Stimulated activated CD4-positive, alpha-beta T cell treated with anti-CD3 and anti-CD28 coated beads, Interleukin-15, amount 100 ng/mL, for 24 hours (primary cell): ENCODE results near the gene THSD4.

ENCODE experiments used
- DNase-seq: peaks from one replicate; pipeline ENCODE4 v3.0.0-alpha.2; 2020

The THSD4 gene

DNA sequence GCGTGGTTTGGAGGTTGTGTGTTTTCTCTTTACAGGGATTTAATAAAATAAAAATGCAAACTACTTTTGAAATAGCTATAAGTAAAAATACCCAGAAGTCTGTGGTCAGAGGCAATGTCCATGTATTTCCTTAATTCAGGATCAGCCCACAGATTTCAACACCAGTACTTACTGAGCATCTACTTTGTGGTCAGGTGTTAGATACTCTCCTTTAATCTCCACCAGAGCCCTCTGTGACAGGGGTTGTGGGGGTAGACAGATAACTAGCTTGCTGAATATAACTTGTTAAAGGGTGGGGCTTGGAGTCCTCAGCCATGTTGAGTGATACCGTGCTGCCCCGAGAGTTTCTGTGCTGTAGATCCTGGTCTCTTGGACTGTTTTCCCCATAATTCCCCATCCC is 451.0 kb downstream of the THSD4 start:
- no peak for DNase-seq

DNA sequence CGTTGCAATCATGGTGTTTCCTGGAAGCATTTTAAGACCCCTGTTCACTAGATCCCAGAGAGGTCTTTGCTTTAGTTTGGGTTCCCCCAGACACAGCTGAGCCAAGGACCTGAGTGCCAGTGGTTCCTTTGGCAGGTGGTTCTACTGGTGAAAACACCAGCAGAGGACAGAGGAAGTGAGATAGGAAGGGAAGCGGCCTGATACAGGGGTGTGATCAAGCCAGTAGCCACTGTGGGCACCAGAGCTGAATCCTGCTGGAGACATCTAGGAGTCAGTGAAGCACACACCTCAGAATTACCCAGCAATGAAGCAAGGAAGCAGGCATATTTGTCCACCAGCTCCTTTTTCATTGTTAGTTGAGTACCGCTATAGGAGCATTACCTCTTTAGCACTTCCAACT is 451.9 kb downstream of the THSD4 start:
- no peak for DNase-seq

DNA sequence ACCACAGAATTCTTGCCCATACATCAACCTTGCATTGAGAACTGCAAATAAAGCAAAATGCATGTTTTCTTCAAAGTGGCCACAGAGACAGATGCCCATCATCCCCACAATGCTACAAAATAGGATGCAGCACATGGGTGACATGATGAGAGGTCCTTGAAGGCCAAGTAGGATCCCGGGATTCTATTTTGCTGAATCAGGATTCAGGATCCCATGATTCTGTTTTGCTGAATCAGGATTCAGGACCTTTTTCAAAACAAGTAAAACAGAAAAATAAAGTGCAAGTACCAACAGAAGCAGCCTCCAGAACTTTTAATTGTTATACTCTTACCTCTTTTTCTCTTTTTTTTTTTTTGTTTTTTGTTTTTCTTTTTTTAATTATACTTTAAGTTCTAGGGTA is 453.0 kb downstream of the THSD4 start:
- DNase-seq, result no peak

DNA sequence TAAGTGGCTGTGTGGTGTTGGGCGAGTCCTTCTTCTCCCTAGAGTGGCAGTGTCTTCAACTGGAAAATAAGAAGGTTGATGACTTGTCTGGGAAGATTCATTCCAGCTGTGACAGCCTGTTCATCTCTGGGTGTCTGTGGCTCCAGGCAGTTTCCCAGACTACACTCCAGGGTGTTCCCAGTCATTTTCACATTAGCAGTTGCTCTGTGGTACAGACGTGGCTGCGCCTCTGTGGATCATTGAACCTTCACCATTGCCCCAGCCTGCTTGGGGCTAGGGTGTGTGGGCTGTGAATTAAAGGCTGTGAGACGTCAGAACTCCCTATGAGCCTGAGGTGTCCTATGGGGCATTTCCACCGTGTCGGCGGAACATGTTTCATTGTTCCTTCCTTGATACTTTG is 455.5 kb downstream of the THSD4 start:
- DNase-seq, result no peak

DNA sequence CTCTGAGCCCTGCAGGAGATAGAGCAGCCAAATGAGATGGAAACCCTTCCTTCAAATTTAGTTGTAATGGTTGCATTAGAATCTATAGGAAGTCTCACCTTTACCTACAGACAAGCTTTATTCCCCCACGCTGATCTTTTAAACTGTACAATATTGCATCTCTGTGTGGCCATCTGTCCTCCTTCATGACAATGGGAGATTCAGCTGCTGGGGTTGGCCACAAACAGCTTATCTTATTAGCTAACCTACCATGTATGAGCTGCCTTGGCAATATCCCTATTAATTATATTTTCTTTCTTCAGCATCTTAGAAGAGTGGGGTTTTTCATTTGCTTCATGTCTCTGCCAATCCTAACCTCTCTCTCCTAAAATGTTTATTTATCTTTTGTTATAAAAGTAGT is 456.4 kb downstream of the THSD4 start:
- no peak for DNase-seq

DNA sequence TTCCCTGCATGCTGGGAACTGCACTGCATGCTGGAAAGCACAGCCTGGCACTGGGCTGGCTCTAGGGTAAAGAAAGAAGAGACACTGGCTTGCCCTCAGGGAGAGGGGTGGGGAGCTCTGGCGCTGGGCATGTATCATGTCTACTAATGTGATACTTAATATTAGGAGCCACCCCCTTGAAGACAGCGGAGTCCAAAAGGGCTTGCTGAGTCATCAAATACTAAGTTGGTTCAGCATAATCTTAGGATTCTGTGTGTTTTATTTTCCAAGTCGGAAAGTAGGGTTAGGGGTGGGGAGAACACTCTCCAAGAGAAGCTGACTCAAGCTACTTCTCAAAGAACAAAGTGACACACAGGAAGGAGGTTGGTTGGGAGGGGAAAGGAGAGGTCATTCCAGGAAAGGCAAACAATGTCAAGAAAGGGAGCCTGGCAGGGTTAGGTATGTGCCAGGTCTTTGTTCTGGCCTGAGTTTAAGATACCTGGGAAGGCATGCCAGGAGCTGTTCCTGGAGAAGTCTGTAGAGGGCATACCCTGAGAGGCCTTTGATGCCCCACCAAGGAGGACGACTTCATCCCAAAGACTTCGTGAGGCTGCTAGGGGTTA is 457.3 kb downstream of the THSD4 start:
- no peak for DNase-seq

DNA sequence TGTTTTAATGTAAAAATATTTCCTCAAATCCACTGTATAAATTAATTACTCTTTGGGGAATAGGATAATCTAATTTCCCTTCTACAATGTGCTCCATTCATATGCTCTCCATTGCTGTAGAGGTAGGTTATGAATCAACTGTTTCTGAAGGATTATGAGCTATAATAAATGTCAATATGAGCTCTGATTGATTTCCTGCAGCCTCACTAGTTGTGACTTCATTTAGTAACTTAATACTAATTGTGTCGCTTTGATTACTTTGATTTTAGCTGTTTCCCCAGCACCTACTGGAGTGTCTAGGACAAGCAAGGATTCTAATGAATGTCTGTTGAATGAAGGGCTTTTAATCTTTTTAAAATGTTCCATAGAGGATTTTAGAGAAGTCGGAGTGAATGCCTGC is 458.3 kb downstream of the THSD4 start:
- no peak for DNase-seq

DNA sequence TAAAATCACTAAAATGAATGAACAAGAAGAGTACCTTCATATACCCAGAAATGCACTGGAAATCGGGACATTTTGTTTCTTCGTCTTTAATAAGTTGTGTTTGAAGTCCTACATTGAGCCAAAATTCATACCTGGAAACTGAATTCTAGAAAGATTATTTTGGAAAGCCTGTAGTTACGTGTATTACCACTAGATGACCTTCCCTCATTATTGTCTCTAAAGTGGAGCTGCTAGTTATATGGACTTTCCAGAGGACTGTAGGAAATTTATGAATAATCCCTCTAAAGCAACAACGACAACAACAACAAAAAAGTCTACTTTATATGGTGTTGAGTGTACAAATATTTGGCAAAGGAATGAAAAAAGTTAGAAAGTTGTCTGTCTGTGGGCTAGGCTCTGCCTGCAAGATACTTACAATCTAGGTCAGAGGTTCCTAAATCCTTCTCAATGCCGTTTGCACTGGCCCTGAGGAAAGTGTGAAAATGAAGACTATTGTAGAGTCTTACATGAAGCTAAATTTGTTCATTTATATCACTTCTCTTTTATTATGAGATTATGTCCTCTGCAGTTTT is 460.3 kb downstream of the THSD4 start:
- no peak for DNase-seq

DNA sequence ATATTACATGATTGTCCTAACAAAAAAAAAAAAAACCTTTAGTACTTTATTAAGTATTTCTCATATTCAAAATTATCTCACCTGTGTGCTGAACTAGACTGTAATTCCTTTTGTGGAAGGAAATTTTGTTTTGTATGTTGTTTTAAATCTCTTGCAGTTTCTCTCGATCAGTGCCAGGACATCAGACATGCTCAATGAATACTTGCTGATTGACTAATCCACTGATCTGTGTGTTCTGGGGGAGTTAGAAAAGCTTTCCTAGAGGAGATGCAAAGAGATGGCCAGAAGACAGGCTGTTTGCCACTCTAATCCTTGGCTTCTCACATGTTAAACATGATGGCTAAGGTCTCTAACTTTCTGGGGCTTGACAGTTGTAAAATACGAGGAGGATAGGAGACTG is 461.8 kb downstream of the THSD4 start:
- no peak for DNase-seq

DNA sequence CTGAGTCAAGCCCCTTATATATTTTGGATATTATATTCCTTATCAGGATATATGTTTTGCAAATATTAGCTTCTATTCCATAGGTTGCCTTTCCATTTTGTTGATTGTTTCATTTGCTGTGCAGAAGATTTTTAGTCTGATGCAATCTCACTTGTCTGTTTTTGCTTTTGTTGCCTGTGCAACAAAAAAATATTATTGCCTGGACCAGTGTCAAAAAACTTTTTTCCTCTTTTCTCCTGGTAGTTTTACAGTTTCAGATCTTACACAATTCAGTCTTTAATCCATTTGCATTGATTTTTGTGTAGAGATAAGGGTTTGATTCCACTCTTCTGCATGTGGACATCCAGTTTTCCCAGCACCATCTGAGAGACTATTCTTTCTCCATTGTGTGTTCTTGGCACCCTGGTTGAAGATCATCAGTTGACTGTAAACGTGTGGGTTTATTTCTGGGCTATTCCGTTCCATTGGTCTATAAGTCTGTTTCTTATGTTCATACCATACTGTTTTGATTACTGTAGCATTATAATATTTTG is 466.2 kb downstream of the THSD4 start:
- no peak for DNase-seq

DNA sequence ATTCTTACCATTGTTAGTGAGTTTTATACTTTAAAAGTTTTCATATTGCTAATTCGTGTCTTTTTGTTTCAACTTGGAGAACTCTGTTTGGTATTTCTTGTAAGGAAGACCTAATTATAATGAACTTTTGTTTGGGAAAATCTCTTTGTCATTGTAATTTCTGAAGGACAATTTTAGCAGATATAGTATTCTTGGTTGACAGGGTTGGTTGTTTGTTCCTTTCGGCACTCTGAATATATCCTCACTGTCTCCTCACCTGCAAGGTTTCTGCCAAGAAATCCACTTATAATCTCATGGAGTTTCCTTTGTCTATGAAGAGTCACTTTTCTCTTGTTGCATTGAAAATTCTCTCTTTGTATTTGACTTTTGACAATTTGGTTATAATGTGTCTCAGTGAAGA is 469.9 kb downstream of the THSD4 start:
- no peak for DNase-seq

DNA sequence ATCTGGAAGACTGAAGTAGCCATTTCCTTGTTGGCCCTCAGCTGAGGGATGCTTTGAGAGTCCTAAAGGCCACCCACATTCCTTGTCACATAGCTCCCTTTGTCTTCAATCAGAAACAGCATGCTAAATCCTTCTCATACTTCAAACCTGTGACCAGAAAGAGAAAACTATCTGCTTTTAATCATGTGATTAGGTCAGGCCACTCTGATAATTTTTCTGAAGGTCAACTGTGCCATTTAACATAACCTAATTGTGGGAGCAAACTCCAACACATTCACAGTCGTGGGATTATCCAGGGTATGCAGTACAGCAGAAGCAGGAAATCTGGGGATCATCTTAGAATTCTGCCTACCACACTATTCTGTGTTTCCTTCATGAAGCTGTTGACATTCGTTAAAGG is 471.2 kb downstream of the THSD4 start:
- no peak for DNase-seq

DNA sequence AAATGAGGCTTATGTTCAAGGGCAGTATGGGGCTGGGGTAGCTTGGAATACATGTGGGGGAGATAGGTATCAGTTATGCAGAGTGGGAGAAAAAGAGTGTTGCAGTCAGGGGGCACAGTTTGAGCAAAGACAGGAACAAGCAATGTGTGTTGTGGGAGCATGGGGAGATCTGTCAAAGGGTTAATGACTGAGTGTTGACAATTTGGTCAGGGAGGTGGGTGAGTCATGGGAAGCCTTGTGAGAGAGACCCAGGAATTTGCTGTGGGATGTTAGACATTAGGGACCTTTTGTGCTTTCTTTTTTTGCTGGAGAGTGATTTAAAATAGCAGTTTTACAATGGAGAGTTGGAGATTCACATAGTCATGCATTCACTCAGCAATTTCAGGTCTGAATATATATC is 473.5 kb downstream of the THSD4 start:
- DNase-seq, result no peak

DNA sequence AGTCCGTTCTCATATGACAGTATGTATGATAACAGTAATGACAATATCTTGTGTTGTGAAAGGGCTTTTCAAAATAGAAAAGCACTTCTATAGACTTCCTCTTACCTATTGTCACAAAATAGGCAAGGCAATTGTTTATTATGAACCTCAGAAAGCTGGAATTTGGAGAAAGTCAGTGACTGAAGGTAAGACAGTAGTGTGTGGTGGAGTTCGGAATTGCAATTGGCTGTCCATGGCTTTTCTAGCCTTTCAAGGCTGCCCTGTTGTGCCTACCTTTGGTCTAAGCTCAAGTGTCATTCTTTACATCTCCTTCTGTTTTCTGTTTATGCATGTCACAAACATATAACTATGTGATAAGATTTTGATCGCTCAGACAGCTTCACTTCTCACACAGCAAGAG is 475.8 kb downstream of the THSD4 start:
- no peak for DNase-seq

DNA sequence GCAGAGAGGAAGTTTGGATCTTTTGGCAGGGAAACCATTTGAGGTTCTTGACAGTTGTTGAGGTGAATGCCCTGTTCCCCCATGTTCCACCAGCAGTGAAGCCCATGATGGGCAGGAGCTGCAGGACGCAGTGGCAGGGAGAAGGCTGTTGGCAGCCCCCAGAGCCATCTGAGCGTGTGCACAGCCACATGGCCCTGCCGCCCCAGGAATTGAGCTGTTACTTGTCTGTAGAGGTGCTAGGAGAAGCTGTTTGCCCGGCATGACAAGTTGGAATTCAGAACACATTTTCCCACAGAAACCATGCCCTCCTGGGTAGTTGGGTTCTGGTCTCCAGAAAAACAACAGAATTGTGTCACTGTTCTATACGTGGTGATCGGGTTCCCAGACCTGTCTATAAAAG is 476.9 kb downstream of the THSD4 start:
- DNase-seq, result no peak

DNA sequence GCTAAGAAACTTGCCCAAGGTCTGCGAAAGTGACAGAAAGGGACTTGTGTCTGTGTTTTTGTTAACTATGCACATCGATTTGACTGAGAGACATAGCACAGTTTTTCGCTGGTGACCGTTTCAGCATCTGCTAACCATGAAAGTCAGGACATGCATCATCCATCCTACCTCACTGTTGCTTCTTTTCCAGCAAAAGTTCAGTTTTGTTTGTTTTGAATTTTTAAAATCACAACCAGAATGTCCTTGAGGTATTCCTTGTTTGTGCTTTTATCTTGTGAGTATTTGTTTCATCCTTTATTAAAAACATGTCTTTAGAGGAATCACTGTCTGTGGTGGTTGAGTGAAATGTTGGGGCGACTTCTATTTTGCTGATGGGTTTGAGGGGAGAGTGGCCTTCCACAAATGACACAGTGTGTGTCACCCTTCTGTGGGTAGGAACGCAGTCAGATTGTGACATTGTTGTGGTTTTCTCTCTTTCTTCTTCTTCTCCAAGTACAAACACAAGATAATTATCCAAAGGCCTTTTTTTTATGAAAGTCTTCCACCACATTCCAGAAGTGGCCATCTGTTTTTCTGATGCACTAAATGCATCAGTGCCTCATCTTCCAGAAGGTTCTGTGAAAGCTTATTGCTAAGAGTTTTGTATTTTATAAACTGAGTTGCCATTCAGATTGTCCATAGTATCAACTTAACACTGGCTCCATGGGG is 480.7 kb downstream of the THSD4 start:
- no peak for DNase-seq

DNA sequence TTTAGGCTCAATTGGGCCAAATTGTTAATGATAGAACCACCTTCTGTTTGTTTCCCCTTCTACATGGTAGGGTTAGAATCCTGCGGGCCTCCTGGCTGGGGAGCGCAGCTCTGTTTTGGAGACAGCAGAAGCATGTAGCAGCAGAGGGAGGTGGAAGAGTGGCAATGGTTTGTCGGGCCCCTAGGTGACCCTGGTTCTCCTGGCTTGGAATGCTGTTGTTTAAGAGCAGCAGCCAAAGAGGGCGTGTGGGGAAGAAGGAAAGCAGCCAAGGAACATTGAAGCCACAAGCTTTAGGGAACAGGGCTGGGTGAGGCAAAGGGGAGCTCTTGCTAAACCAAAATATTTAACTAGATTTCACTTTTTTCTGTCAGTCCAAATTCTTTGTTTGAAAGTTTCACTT is 481.4 kb downstream of the THSD4 start:
- DNase-seq, result no peak

DNA sequence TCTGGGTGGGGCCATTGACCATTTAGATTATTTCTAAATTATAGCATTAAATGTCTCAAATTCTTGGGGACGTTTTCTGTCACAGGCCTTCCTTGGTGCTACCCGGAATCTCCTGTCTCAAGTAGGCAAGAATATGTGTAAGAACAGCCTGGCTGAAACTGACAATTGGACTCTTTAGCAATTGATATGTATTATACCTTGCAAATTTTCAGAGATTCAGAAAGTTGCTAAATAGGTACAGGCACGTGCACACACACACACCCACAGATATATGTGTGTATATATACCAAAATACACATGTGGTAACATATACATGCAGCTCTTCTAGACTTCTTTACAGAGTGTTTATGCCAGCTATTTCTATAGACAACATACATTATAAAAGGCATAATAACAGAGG is 481.9 kb downstream of the THSD4 start:
- DNase-seq, result no peak

DNA sequence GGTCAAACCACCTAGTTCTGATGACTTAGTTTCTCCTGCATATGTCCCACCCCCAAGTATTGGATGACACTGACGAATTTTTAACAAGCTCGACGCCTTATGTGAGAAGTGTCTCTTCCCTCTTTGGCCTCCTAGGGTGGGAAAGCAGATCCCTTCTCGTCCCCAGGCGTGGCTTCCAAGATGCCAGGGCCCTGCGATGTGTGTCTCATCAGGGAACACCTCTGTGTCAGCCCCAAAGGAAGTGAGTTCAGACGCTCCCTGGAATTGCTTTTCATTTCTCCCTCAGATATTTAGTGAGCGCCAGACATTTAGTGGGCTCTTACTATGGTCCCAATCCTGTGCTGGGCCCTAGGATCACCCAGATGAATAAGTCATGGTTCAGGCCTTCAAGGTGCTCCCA is 482.4 kb downstream of the THSD4 start:
- no peak for DNase-seq

DNA sequence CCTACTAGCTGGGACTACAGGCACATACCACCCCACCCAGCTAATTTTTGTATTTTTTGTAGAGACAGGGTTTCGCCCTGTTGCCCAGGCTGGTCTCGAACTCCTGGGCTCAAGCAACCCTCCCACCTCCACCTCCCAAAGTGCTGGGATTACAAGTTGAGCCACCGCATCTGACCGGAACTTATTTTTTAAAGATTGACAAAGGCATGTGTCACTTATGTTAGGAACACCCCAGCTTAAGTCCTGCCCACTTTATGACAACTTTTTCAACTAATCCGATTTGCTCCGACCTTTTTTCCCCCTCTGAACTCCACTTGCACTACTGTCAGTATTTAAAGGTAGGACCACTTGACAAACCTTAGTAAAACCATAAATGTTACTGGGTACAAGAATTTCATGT is 483.5 kb downstream of the THSD4 start:
- no peak for DNase-seq

DNA sequence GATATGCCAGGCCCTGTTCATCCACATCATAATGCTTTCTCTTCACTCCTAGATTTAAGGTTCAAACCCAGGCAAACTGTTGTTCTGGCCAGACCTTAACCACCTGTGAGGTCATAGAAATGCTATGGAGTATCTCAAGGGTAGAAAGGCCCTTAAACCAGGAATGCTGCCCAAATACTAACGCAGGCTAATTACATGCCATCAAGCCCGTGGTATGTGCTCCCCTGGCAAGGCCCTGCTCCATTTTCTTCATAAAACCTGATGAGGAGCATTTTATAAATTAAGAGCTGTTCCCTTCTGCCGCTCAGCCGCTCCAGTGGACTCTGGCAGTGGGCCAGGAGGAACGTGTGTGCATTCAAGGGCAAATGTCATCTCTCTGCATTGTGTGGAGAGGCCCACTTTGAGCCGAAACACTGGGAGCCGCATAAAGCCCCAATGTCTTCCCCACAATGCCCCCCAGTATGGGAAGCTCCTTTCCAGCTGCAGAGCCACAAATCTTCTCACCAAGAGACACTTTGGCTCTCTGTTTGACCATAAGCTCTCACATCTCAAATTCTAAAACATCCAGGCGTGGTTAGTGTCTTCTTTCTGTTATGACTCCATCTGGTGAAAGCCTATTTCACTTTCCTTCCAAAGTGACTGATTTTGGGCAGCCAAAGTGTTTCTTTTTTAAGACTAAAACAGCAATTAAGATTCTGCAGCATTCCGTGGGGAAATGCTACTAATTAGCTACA is 484.3 kb downstream of the THSD4 start:
- DNase-seq, result no peak

DNA sequence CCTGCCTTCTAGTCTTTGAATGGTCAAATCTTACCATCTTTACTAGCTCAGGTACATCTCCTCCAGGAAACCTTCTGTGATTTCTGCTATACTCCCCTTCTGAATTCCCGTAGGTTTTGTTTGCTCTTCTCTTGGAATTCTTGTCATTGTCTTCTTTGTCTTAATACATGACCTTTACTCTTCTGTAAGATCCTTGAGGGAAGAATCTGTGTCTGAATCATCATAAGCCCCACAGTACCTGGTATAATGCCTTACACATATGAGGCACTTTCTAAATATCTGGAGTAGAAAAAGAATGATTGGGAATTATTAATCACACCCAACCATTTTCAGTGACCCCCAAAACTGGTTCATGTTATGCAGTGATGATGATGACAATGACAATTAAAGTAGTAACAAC is 485.0 kb downstream of the THSD4 start:
- DNase-seq, result no peak

DNA sequence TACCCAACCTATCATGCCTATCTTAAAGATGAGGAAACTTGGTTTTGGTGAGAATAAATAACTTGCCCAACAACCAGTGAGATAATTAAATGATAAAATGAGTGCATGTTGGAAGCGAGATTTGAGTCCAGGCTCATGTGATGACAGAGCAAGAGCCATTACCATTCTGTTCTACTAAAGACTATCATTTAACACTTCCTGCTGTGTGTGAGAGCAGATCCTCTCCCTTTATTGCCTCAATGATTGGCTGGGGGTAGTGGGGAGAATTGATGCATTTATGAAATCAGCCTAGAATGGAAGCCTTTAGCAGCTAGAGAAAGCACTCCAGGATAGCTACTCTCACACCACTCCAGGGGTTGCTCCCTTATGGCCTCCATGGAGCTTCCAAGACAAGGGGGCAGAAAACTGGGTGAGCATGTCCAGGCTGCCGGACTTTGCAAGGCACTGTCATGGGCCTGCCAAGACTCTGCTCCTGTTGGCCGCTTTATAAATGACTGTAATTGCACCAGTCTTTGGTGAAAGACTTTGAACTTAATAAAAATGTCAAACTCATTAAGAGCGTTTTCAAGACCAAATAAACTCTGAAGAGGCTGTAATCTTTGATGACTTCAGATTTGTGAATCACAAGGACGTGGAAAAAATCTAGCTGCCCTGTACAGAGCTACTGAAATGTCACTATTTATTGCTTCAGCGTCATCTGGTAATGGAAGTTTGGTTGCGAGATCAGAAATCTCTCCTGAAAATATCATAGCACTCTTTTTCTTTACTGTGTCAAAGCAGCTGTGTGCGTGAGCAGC is 486.0 kb downstream of the THSD4 start:
- no peak for DNase-seq
